ENCODE results near the gene PAX4. TPM values are rescaled to one million over a fixed set of nuclear protein-coding genes. Genes with fewer than 3 reads are reported as not detected.

The PAX4 gene, protein sequence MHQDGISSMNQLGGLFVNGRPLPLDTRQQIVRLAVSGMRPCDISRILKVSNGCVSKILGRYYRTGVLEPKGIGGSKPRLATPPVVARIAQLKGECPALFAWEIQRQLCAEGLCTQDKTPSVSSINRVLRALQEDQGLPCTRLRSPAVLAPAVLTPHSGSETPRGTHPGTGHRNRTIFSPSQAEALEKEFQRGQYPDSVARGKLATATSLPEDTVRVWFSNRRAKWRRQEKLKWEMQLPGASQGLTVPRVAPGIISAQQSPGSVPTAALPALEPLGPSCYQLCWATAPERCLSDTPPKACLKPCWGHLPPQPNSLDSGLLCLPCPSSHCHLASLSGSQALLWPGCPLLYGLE
- not detected in 2 replicates for total RNA-seq

DNA sequence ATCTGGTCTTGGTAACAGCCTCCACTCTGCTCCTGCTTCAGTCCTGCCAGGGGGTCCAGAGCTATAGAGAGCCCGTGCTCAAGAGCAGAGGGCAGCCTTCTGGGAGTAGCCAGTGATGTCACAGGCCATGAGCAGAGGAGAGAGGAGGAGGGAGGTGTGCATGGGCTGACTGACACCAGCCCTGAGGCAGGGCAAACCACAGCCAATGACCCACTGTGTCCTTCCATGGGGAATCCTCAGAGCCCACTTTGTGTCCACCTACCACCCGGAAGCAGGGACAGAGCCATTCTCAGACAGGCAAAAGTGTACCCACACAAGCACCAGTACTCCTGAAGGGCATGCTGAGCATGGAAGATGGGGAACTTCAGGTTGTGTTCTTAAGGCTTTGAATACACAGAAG is at the start of gene PAX4:
Gene PAX4, minus strand, starts transcription at position 101 of the 400 bp plus-strand sequence. CDS start 2,214 bp downstream, outside the sequence.

DNA sequence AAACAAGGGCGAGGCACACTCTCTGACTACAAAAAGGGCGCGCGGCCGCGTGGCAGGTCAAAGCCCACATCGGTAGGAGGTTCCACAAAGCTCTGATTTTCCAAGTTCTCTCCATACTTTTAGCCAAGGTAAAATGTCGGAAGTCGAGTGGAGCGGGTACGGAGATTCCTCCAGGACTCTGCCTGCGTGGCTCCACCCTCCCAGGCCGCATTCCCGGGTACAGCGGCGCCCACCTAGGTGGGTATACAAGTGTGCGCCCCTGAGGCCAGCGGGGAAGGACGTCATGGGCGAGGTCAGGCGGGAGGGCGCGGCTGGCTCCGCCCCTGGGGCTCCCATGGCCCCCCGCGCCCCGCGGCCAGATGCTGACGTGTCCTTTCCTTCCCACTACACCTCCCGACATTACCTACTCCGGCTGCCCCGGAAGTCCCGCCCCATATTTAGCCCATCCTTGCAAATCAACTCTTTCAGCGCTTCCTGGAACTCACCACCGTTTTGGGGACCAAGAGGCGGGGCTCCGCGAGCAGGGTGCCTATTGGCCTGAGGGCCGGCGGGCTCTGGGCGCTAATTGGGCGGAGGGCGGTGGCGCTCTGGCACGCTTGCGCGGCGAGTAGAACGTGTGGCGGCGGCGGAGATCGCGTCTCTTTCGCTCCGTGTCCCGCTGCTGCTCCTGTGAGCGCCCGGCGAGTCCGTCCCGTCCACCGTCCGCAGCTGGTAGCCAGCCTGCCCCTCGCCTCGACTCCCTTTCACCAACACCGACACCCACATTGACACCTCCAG is 33.8 kb upstream of the PAX4 start, which contains the start of gene SND1:
Gene SND1, plus strand, starts transcription at position 639 of the 777 bp plus-strand sequence. CDS start 180 bp downstream, outside the sequence.

DNA sequence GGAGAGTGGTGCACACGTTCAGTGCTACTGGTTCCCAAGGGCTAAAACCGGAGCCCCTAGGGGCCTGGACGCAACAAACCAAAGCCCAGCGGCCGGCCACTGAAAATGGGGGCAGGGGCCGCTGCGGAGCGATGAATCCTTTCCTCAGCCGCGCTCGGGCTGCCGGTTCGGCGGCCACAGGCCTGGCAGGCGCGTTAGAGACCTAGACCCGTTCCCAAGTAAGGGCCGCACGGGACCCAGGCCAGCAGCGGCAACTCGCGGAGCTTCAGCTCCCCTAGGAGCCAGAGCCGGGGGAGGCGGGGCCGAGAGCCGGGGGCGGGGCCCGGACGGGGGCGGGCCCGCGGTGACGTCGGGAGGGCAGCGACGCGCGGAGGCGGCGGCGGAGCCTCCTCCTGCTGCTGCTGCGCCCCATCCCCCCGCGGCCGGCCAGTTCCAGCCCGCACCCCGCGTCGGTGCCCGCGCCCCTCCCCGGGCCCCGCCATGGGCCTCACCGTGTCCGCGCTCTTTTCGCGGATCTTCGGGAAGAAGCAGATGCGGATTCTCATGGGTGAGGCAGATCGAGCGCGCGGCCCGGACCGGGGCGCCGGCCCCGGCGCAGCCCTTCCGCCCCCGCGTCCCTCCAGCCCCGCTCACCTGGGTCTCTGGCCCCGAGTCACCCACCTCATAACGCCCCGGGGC is 29.8 kb downstream of the PAX4 start, which contains the start of gene ARF5:
Gene ARF5, plus strand, starts transcription at position 393 of the 678 bp plus-strand sequence. Its CDS starts 88 bp downstream, at position 481.

DNA sequence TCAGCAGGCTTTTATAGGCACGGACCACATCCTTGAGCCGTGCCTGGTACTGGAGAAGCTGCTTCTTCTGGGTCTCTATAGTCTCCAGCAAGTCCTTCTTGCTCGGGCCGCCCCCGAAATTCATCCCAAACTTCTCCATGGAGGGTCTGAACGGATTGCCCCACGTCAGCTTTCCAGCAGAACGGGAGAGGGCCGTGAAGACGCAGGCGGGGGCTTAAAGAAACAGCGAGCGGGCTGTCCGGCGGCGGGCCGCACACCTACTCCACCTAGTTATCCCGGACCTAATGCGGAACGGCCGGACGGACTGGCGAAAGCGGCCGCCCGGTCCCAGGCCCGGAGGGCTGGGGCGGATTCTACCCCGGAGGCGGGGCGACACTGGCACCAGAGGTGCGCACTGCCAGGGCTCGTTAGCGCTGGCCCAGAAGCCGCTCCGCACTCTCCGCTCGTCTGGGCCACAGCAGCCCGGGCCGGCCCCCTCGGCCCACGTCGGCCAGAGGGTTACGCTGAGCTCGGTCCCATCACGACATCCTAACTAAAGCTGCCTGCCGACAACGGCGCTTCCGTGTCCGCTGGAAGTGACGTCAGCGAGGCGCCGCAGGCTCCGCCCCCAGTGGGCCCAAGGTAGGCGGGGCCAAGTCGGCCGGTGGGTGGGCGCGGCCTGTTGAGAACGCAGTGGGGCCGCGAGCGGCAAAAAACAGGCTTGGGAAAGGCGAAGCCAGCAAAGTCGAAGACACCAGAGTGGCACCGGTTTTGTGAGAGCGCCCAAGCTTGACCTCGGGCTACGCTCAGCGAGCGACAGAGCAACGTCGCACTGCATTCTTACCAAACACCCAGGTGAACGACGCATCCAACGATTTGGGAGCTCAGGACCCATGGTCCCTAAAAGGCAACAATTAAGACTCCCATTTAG is 32.6 kb downstream of the PAX4 start, which contains the start of gene GCC1:
Gene GCC1, minus strand, starts transcription at position 553 of the 910 bp plus-strand sequence. Its CDS starts 414 bp downstream, at position 139.

Other genes with a start within 250 kb of the PAX4 start
- 11.4 and 12.7 TPM in 2 replicates for gene ZNF800, start 225.4 kb downstream of the PAX4 start, total RNA-seq
- gene GCC1, start 32.5 kb downstream of the PAX4 start, total RNA-seq = 18.0 and 19.5 TPM in 2 replicates
- gene ARF5, start 29.7 kb downstream of the PAX4 start, total RNA-seq = 296 and 338 TPM in 2 replicates
- gene FSCN3, start 24.4 kb downstream of the PAX4 start, total RNA-seq = 6.1 and 6.3 TPM in 2 replicates
- 141 and 163 TPM in 2 replicates for gene SND1, start 34.1 kb upstream of the PAX4 start, total RNA-seq